IMR-90 (cell line): ENCODE measurements around the gene CTBP2. TPM values are rescaled to one million over a fixed set of nuclear protein-coding genes. Genes with fewer than 3 reads are reported as not detected.

Experiments
- ATAC-seq: fragments of 200-7000 bp; cut with Tn5 transposase; 2 replicates; pipeline ENCODE4 v1.9.1; 2020; ENCODE audit warnings: low read depth, mild to moderate bottlenecking, moderate library complexity
- BruUV-seq: library from RNA; stranded (reverse); fragments of 400-500 nt; replicated peaks from 2 replicates; lab custom pipeline; 2021; lab: Mats Ljungman, UMichigan
- CTCF ChIA-PET: fragments of 300-600 bp; formaldehyde crosslinking; extraction: SDS; loops from one replicate; lab custom pipeline; 2021; ENCODE audit warnings: antibody characterized with exemption; lab: Yijun Ruan, JAX
- POLR2A ChIA-PET: fragments of 300-600 bp; sonication (Branson Sonifier 250); formaldehyde crosslinking; loops from one replicate; lab custom pipeline; 2022; ENCODE audit warnings: antibody characterized with exemption; ENCODE audit not compliant: unreplicated experiment; lab: Charles Lee
- DNase-seq: peaks from one replicate; pipeline ENCODE4 v3.0.0; 2013
- H2AFZ ChIP-seq: replicated peaks from 2 replicates; pipeline ENCODE3; 2013; ENCODE audit warnings: low read length, mild to moderate bottlenecking; ENCODE audit not compliant: poor library complexity
- H2AK5ac ChIP-seq: 2 replicates; pipeline ENCODE4 v1.6.1; 2013; ENCODE audit warnings: low read depth, low read length, inconsistent platforms
- H2AK9ac ChIP-seq: replicated peaks from 2 replicates; pipeline ENCODE3; 2013; ENCODE audit warnings: mild to moderate bottlenecking, low read depth, low read length, moderate library complexity; ENCODE audit not compliant: poor library complexity
- H2BK120ac ChIP-seq: 2 replicates; pipeline ENCODE4 v1.6.1; 2013; ENCODE audit warnings: low read depth, low read length, inconsistent platforms
- H2BK15ac ChIP-seq: 3 replicates; pipeline ENCODE4 v1.6.1; 2013; ENCODE audit warnings: low read depth, low read length, inconsistent platforms
- H2BK20ac ChIP-seq: 2 replicates; pipeline ENCODE4 v1.6.1; 2013; ENCODE audit warnings: low read depth, mild to moderate bottlenecking, inconsistent platforms, low read length, moderate library complexity
- H2BK5ac ChIP-seq: 2 replicates; pipeline ENCODE4 v1.6.1; 2013; ENCODE audit warnings: mild to moderate bottlenecking, low read depth, low read length, inconsistent platforms; ENCODE audit not compliant: poor library complexity, severe bottlenecking
- H3K14ac ChIP-seq: replicated peaks from 2 replicates; pipeline ENCODE4 v1.6.1; 2013; ENCODE audit warnings: low read depth, low read length, inconsistent platforms
- H3K18ac ChIP-seq: 2 replicates; pipeline ENCODE4 v1.6.1; 2013; ENCODE audit warnings: low read depth, low read length, control low read depth
- H3K23ac ChIP-seq: 2 replicates; pipeline ENCODE4 v1.6.1; 2013; ENCODE audit warnings: low read depth, low read length, inconsistent platforms
- H3K27ac ChIP-seq: 2 replicates; pipeline ENCODE4 v1.5.1; 2013; ENCODE audit warnings: mild to moderate bottlenecking, control low read depth, low read length; ENCODE audit not compliant: insufficient read depth
- H3K27me3 ChIP-seq: 2 replicates; pipeline ENCODE4 v1.6.1; 2013; ENCODE audit warnings: low read length; ENCODE audit not compliant: control insufficient read depth, insufficient read depth
- H3K36me3 ChIP-seq: 2 replicates; pipeline ENCODE4 v1.6.1; 2013; ENCODE audit warnings: low read length, mixed read lengths; ENCODE audit not compliant: control insufficient read depth, insufficient read depth
- H3K4ac ChIP-seq: 2 replicates; pipeline ENCODE4 v1.6.1; 2013; ENCODE audit warnings: low read depth, low read length, inconsistent platforms
- H3K4me1 ChIP-seq: 2 replicates; pipeline ENCODE4 v1.6.1; 2013; ENCODE audit warnings: low read length, mixed read lengths; ENCODE audit not compliant: control insufficient read depth, insufficient read depth
- H3K4me2 ChIP-seq: 2 replicates; pipeline ENCODE4 v1.6.1; 2013; ENCODE audit warnings: low read depth, mild to moderate bottlenecking, control low read depth, low read length, moderate library complexity
- H3K4me3 ChIP-seq: 2 replicates; pipeline ENCODE4 v1.5.1; 2013; ENCODE audit warnings: low read depth, mild to moderate bottlenecking, control low read depth, low read length, moderate library complexity; ENCODE audit not compliant: insufficient read depth
- H3K56ac ChIP-seq: 2 replicates; pipeline ENCODE4 v1.6.1; 2013; ENCODE audit warnings: low read length, inconsistent platforms; ENCODE audit not compliant: insufficient read depth; ENCODE audit errors: extremely low read depth
- H3K79me1 ChIP-seq, 2 experiments: 2 replicates each; pipeline ENCODE4 v1.6.1; 2013; ENCODE audit warnings: low read length in 2 of 2, inconsistent platforms in 1 of 2, low read depth in 1 of 2
- H3K9ac ChIP-seq: 2 replicates; pipeline ENCODE4 v1.6.1; 2013; ENCODE audit warnings: low read depth, low read length, control low read depth
- H3K9me1 ChIP-seq: 2 replicates; pipeline ENCODE4 v1.6.1; 2013; ENCODE audit warnings: low read length, inconsistent platforms; ENCODE audit not compliant: insufficient read depth
- H3K9me3 ChIP-seq: 2 replicates; pipeline ENCODE4 v1.6.1; 2013; ENCODE audit warnings: low read length; ENCODE audit not compliant: control insufficient read depth, insufficient read depth
- H4K20me1 ChIP-seq: 2 replicates; pipeline ENCODE4 v1.6.1; 2013; ENCODE audit warnings: low read length, inconsistent platforms; ENCODE audit not compliant: insufficient read depth
- H4K5ac ChIP-seq: 2 replicates; pipeline ENCODE4 v1.6.1; 2013; ENCODE audit warnings: mild to moderate bottlenecking, low read depth, low read length, control low read depth
- H4K8ac ChIP-seq, 2 experiments: 2 replicates each; pipeline ENCODE4 v1.6.1; 2013; ENCODE audit warnings: low read depth in 2 of 2, low read length in 2 of 2, control low read depth in 1 of 2, inconsistent platforms in 1 of 2
- H4K91ac ChIP-seq: 2 replicates; pipeline ENCODE4 v1.6.1; 2013; ENCODE audit warnings: low read depth, low read length, inconsistent platforms; ENCODE audit not compliant: insufficient read depth
- CHD1 ChIP-seq: IDR thresholded peaks from 2 replicates; pipeline ENCODE4 v1.6.1; 2012; ENCODE audit warnings: low read depth, low read length, improper control_type of control experiment
- MAFK ChIP-seq: IDR thresholded peaks from 2 replicates; pipeline ENCODE4 v1.6.1; 2012; ENCODE audit warnings: low read depth, low read length, improper control_type of control experiment
- POLR2A ChIP-seq: IDR thresholded peaks from 2 replicates; pipeline ENCODE4 v1.6.1; 2012; ENCODE audit warnings: mild to moderate bottlenecking, low read depth, low read length
- RFX5 ChIP-seq: IDR thresholded peaks from 2 replicates; pipeline ENCODE4 v1.8.0; 2012; ENCODE audit warnings: low read depth, mild to moderate bottlenecking, low read length, moderate library complexity
- WGBS, 2 experiments: methylation state at CpG; one replicate each; pipeline versions ENCODE4 v1.1.5 to v1.1.7; 2013; ENCODE audit warnings: missing lambda C conversion rate in 2 of 2; ENCODE audit not compliant: insufficient read length in 1 of 2; ENCODE audit errors: extremely low coverage in 2 of 2; 5-methylcytosine and 5-hydroxymethylcytosine counted together
- dilution Hi-C: fragments of 300-500 bp; cut with HindIII; formaldehyde crosslinking; loops from one replicate; pipeline ENCODE4 v1.14.3; 2018; ENCODE audit warnings: low sequenced_read_pairs; ENCODE audit not compliant: unreplicated experiment
- in situ Hi-C: fragments of 300-500 bp; cut with MboI; formaldehyde crosslinking; loops from 3 replicates; pipeline ENCODE4 v1.14.3; 2019; ENCODE audit warnings: low sequenced_read_pairs, inconsistent platforms, mixed read lengths
- intact Hi-C: fragments of 100-400 bp; cut with micrococcal nuclease; formaldehyde crosslinking; loops from 2 replicates; pipeline ENCODE4 v1.10.0; 2022
- polyA plus RNA-seq, 3 experiments: library from polyadenylated mRNA; depleted of rRNA; stranded (reverse); fragments of >200 nt; gene quantifications; 2 replicates each; pipeline ENCODE4 v1.2.3, GENCODE V29; 2012; ENCODE audit warnings: low replicate concordance in 1 of 3
- total RNA-seq: library from RNA; depleted of rRNA; stranded (reverse); fragments of >200 nt; gene quantifications from 2 replicates; pipeline ENCODE4 v1.2.3, GENCODE V29; 2012
- TF ChIP-seq, protein P1 (sequence below): fragments of 150-350 bp; IDR thresholded peaks from 2 replicates; pipeline ENCODE4 v1.6.1; 2016; ENCODE audit warnings: low read depth, mild to moderate bottlenecking, low read length, moderate library complexity, borderline replicate concordance

CTBP2 gene
- total and polyA plus RNA-seq, 2 of the 4 experiments (the other 2 are of a cell fraction): 81.0 to 86.6 TPM

DNA sequence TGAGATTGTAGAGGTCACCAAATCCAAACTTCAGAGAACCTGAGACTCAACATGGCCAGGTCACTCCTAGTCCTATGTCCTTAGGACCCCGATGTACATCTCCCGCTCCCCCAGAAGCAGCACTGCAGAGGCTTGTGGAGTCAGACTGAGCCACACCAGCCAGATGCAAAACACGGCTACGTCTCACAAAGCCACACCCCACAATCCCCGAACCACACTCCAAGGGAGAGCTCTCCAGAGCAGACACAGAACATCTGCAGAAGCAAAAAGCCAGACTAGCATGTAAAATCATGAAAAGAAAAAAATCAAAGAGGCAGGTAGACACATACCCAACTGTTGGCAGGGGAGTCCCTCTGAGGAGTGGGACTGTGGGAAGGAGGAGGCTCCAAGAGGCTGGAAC, 104.9 kb downstream of the CTBP2 start:
- peaks cover 81% of the 10 kb centered on the region for H4K20me1 ChIP-seq
- no TSS peak for BruUV-seq
- no peak overlapping the region for H4K5ac ChIP-seq
- no peak overlapping the region for H3K56ac ChIP-seq
- in situ Hi-C loops: loop anchor here (10.0 kb wide), 1 partner anchor 99 kb away; no protein-coding TSS in a partner anchor
- H3K23ac ChIP-seq: 0 out of 2 replicates have a peak overlapping the region, but pooled peaks have one; percentile 11
- no peak overlapping the region for H2BK20ac ChIP-seq
- H2BK120ac ChIP-seq: no peak overlapping the region
- no peak overlapping the region for H3K18ac ChIP-seq
- H3K9me3 ChIP-seq: no peaks in the 10 kb centered on the region
- no peaks in the 10 kb centered on the region; the same call in 1 of the 2 replicates for H3K36me3 ChIP-seq
- ChIA-PET POLR2A (no interaction called here), CTCF (no interaction called here)
- H3K9me1 ChIP-seq: peaks cover 27% of the 10 kb centered on the region
- no peak overlapping the region for H2BK5ac ChIP-seq
- H2AK9ac ChIP-seq: no peak overlapping the region
- peaks cover 29% of the 10 kb centered on the region for H3K4me1 ChIP-seq
- intact Hi-C loops: no loop called here
- dilution Hi-C loops: no loop called here
- H3K4me3 ChIP-seq: no peak overlapping the region
- TF ChIP-seq RFX5: no peak
- no peak for TF ChIP-seq MAFK
- no peak for TF ChIP-seq CHD1
- TF ChIP-seq POLR2A: no peak
- TF ChIP-seq, protein P1, sequence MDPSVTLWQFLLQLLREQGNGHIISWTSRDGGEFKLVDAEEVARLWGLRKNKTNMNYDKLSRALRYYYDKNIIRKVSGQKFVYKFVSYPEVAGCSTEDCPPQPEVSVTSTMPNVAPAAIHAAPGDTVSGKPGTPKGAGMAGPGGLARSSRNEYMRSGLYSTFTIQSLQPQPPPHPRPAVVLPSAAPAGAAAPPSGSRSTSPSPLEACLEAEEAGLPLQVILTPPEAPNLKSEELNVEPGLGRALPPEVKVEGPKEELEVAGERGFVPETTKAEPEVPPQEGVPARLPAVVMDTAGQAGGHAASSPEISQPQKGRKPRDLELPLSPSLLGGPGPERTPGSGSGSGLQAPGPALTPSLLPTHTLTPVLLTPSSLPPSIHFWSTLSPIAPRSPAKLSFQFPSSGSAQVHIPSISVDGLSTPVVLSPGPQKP: no peak
- no peak overlapping the region for H3K4ac ChIP-seq
- no peak overlapping the region for H3K9ac ChIP-seq
- no peak overlapping the region for H3K4me2 ChIP-seq
- H4K91ac ChIP-seq: no peak overlapping the region
- H3K79me1 ChIP-seq: peaks cover 38 to 95% of the 10 kb centered on the region in 2 experiments
- no peak overlapping the region for H2BK15ac ChIP-seq
- H4K8ac ChIP-seq: no peak overlapping the region
- H2AK5ac ChIP-seq: peak overlapping the region; percentile 31; the same call in 1 of the 2 replicates
- 33% methylated on average over 1 of the region's 5 CpGs; no CpG with 5 or more reads in 1 of the 2 experiments for WGBS, 2 experiments
- H2AFZ ChIP-seq: no peak overlapping the region
- H3K27me3 ChIP-seq: no peaks in the 10 kb centered on the region
- DNase-seq (no peak), ATAC-seq (no peak)
- no peak overlapping the region for H3K27ac ChIP-seq
- no peak overlapping the region for H3K14ac ChIP-seq
